OCI-M2 (cell line): Measurements from ENCODE around the gene HOXD8.

Source experiments
- DNase-seq: peaks from one replicate; lab custom pipeline; 2025; ENCODE audit not compliant: unreplicated experiment; lab: John Stamatoyannopoulos, UW

Gene HOXD8

DNA sequence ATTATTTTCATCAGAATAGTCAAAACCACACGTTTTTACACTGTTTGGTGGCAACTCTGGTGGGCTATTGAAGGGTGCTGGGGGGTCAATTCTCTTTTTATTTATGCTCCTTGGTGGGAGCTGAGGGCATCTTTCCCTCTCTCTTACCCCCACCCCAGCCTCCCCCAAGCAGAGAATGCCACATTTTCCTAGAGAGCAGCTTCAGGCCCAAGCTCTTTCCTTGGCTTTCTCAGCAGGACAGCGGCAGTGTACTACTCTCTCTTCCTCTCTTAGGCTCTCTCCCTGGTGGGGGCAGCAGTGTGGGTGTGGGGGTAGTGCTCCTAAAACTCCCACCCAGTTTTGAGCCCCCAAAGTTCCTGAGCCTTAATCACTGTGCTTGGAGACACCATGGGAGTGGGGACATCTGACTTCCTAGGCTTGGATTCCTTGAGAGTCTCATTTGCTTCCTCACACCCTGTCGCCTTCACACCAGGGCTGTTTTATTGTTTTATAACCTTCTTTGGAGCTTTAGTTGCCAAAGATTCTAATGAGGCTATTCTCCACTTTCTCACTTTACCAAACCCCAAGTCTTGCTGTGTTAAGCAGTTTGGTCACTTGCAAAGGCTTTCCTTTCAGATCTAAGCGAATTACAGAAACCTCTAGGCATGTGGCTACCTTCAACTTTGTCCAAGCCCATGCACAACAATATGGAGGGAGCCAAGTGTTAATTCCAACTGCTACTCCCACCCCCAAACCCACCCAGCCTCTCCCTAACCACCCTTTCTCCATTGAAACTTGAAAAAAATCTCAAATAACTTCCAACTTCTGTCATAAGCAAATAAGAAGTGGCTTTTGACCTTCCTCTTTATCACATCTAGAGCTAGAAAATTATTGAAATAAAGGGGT lies 15.8 kb downstream of the HOXD8 start:
- DNase-seq = no peak

DNA sequence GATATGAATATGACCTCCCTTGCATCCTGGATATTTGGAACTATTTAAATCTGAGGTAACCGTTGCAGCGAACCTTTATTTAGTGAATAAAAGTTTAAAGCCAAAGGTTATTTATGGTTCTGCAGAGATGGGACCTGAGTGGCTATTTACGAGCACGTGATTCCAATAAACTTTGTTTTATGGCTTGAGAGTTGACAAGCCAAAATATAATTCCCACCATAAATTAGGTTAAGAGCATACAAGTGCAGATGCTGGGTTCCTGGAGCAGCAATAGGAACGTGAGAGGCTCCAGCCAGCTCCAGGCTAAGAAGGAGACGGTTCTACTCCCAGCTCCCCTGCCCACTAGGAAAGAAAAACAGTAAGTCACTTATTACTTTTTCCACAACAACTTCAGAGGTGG lies 16.6 kb downstream of the HOXD8 start:
- no peak for DNase-seq

DNA sequence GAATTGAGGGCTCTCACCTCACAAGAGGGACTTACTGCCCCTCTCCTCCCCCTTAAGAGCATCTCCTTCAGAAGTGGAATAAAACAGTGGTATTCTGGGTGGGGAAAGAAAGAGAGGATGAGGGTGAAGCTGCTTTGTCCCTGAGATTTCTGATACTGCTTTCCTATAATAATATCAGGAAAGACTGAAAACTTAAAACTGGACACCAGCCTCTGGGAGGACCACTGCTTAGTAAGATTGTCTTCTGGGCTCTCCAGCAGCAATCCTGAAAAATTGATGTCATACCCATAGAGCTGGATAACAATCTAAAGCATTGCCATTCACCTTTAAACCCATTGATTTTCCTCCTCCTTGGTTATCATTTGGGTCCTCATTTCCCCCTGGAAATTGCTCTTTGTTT lies 17.1 kb downstream of the HOXD8 start:
- no peak for DNase-seq

DNA sequence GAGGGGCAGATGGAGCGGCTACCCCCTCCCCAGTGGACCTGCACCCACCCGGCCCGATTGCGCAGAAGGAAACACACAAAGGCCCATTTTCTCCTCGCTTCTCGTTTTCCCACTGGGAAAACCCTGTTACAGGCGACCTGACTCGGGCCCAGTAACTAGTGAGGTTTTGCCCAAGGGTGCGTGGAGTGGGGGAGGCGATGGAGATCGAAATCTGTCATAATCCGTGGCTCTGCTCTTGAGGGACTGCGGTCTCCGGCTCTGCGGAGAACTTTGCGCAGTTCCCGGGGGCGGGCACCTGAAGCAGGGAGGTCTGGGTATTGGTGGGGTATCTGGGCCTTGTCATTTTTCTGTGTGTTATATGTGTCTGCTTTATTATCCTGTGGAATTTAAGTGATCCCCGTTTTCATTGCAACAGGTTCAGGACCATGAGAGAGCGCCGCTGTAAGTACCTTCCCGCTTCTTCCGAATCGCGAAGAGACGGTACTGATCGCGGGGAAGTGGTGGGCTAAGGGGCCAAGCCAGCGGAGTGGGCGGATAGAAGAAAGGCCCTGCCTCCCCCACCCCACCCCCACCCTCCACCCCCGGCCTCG lies 17.8 kb downstream of the HOXD8 start:
- no peak for DNase-seq

DNA sequence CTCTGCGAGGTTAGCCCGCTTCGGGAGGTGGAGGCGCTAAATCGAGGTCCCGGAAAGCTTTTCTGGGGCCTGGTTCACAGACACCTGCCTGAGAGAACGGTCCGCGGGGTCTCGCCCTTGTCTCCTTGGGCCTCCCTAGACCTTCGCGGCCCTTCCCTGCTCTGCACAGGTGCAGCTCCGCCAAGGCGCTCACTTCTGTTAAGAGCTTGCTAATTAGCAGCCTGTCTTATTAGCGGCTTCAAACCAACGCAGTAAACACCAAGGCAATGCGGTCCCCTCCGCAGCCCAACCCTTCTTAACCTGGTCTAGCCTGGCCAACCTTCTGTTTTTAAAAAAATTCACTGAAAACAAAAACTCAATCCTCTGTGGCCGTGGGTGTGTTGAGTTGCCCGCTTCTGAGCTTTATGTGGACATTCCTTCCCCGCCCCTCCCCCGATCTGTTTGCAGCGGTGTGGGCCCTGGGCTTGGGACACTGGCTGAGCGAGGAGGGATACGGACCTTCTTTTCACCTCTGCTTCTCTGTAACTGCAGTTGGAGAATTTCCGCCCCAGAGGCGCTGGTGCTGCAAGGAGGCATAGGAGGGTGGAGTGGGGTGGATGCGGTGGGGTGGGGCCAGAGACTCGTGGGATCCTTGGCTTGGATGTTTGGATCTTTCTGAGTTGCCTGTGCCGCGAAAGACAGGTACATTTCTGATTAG lies 18.4 kb downstream of the HOXD8 start:
- DNase-seq = no peak

DNA sequence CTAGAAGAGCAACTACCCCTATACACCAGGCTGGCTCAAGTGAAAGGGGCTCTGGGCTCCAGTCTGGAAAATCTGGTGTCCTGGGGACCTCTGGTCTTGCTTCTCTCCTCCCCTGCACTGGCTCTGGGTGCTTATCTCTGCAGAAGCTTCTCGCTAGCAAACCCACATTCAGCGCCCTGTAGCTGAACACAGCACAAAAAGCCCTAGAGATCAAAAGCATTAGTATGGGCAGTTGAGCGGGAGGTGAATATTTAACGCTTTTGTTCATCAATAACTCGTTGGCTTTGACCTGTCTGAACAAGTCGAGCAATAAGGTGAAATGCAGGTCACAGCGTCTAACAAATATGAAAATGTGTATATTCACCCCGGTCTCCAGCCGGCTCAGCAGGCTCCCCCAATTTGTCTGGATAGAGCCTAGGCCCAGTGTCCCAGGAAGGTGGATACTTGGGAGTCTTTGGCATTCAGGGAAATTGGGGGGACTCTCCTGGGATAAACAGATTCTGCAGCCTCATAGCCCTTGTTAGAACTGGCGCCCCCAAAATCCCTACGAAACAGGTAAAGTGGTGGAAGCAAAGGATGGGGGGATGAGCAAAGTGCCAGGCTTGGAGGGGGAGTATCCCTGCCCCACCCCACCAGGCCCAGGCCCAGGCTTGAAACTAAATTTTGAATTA lies 19.4 kb downstream of the HOXD8 start:
- no peak for DNase-seq

DNA sequence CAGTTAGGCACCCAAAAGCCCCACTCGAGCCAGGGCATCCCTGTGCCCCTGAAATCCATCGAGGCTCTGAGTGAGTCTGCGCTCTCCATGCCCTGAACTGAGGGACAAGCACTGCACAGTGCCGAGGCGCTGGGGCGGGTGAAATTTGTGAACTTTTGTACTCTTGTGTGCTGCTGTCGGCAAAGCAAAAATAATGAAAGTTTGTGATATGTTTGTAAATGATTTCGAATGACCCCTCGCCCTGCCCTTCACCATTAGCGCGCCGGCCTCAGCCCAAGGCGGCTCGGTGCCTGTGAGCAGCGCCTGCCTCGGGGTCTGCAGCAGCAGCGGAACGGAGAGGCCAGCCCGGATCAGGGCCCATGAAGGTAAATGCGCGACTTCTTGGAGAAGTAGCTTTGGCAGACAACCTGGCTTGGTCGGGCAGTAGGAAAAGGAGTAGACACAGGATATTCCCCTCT lies 20.0 kb downstream of the HOXD8 start:
- no peak for DNase-seq

DNA sequence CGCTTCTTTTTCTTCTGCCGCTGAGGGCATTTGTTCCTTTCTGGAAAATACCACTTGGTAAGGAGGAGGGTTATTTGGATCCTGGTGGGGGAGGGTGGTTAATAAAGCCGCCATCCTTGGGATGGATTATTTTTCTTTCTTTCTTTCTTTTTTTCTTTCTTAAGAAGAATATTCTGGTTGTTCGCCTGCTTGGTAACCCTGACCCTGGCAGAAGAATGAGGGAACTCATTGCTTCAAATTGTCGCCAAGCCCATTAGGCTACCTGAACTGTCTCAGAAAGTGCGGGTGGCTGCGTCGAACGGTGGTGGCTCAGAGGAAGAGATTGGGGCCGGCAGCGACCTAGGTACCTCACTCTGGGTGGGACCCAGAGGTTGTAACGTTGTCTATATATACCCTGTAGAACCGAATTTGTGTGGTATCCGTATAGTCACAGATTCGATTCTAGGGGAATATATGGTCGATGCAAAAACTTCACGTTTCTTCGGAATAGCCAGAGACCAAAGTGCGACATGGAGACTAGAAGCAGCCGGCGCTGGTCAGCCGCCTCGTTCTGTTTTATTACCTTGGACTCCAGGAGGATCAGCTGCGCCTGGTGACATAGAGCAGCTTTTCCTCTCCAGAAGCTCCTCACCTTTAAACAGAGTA lies 20.6 kb downstream of the HOXD8 start:
- no peak for DNase-seq

DNA sequence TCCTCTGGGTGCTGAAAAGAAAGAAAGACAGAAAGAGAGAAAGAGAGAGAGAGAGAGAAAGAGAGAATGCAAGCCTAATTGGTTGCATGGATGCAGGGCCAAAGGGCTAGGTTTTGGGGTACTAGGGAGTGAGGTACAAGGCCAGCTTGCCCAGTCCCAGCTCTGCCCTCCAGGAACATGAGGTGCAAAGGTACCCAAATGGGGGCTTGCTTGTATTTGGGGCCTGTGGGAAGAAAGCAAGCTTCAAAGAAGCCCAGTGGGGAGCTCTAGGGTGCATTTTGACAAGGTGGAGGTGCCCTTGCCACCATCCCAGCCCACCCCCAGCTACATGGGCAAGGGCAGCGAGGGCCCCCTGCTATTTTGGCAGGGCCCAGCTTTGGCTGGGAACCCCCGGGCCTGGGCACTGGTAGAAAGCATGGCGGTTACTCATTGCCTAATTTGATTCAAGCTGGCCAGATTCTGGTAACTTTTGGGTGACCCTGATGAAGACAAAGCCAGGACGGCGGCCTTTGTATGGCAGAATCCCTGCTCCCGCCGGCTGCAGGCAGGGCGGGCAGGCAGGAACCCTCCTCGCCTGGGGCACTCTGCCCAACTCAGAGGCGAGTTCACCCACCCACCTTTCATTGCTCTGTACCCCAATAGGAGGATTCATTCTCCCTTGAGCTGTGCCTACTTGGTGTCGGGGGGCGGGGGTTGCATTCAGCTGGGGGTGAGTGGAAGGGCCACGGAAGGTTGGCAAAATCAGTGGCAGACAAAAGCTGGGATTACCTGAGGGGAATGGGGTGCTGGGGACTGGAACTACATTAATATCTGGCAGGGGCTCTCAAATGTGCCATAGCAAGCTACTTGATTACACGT lies 21.3 kb downstream of the HOXD8 start:
- DNase-seq = no peak

DNA sequence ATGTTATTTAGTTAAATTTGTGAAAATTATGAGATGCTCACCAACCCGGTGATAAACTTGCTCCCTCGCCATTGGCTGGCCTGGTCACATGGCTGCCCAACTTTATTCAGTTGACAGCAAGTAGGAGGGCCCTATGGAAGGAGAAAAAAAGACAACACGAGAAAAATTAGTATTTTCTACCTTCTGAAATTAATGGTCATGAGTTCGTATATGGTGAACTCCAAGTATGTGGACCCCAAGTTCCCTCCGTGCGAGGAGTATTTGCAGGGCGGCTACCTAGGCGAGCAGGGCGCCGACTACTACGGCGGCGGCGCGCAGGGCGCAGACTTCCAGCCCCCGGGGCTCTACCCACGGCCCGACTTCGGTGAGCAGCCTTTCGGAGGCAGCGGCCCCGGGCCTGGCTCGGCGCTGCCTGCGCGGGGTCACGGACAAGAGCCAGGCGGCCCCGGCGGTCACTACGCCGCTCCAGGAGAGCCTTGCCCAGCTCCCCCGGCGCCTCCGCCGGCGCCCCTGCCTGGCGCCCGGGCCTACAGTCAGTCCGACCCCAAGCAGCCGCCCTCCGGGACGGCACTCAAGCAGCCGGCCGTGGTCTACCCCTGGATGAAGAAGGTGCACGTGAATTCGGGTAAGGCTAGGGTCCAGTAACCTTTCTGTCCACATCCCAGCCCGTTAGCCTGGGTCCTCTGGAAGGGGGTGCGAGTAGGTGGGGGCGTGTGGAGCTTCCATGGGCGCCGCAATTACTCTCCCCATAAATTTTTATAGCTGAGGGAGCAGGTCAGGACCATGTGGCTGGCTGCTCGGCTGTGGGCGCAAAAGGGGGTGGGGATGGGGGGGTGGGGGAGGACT lies 22.2 kb downstream of the HOXD8 start, which contains the start of gene HOXD4:
Gene HOXD4 (plus strand): TSS at position 109 of the 846 bp plus-strand sequence. CDS start 84 bp downstream, at position 193.
- no peak for DNase-seq

DNA sequence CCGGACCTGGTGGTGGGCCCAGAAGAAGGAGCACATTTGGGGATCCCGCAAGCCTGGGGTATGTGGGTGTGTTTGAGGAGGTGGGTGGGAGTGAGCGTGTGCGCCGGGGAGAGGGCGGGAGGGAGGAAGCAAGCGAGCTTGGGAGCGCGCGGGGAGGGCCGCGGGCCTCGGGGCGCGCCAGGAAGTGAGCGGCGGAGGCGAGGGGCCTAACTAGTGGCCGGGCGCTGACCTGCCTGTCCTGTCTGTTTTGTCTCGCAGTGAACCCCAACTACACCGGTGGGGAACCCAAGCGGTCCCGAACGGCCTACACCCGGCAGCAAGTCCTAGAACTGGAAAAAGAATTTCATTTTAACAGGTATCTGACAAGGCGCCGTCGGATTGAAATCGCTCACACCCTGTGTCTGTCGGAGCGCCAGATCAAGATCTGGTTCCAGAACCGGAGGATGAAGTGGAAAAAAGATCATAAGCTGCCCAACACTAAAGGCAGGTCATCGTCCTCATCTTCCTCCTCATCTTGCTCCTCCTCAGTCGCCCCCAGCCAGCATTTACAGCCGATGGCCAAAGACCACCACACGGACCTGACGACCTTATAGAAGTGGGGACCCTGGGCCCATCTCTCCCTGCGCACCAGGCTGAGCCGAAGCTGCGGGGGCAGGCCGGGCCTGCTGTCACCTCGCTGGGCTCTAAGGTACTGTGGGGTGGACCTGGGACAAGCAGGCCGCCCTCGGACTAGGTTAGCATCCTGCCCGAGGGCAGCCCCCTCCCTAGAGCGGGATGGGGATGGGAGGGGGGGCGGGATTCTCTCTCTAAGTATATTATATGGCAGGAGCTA lies 23.1 kb downstream of the HOXD8 start:
- no peak for DNase-seq

DNA sequence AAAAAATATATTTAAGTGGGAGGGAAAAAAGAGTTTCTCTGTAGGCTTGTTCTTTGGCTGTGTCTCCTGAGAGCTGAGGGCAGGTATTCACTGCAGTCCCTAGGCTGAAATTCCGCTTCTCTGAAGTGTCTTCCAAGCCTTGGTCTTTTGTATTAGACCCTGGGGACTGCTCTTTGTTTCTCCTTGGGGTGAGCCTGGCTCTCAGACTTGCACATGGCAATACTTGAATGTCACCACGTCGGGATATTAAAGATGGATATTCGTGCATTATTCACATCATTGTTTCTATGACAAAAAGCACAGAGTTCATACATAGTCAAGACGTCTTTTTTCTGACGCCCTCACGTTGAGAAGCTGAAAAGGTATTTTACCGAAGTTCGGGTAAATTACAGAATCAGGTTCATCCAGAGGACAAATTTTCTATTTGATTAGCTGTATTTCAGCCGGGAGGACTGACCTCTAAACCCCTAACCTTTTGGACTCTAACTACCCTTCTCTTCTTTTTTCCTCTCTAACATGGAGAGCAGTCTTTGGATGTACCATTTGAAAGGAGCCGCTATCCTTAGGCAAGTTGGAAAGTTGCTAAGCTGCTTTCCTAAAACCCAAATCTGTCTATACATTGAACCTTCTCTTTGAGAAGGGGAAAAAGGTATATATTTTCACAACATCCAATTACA lies 25.2 kb downstream of the HOXD8 start:
- no peak for DNase-seq

DNA sequence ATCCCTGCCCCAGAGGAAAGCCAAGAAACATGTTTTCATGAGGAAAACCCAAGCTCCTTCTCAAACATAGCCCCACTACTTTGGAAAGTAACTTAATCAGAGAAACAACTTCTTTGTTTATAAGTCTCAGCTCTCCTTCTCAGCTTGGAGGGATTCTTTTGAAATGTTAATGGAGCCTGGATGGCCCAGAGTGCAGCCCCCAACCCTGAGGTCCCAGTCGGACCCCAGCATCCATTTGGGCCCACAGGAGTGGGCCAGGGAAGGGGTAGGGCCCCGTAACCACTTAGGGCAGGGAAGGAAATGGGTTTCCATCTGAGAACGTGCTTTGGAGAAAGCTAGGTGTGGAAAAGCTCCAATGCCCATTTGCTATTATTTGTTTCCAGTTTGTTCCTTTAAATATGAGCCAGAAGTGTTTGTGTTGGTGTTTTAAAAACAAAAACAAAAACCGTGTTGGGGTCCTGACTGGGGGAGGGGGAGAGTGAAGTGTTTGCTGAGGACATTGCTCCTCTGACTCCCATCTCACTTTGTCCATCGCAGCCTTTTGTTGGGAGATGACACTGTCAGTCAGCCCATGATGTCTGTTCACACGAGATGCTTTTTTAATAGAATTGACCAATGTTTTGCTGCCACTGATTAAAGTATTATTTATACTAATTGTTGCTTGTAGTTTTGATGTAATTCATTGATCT lies 26.0 kb downstream of the HOXD8 start:
- no peak for DNase-seq

DNA sequence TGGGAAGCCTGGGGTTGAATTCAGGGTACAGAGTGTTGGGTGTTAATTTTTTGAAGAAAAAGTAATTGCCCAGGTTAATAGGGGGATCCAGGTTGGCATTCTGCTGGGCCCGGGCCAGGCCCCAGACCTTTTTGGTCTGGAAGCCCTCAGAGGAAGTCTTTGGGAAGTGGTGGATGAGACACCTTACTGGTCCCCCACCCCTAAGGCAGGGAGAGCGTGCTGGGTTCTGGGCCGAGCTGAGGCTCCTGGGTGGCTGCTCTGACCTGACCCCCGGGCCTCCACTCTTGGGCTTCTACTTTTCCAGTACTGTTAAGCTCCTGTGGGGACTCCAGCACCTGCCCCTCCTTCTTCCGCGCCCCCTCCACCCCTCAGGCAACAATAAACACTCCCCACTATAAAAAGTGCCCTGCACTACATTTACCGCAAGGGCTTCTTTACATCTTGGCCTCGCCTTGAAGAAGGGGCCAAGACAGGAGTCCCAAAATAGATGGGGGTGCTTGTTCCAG lies 26.8 kb downstream of the HOXD8 start:
- DNase-seq = no peak

DNA sequence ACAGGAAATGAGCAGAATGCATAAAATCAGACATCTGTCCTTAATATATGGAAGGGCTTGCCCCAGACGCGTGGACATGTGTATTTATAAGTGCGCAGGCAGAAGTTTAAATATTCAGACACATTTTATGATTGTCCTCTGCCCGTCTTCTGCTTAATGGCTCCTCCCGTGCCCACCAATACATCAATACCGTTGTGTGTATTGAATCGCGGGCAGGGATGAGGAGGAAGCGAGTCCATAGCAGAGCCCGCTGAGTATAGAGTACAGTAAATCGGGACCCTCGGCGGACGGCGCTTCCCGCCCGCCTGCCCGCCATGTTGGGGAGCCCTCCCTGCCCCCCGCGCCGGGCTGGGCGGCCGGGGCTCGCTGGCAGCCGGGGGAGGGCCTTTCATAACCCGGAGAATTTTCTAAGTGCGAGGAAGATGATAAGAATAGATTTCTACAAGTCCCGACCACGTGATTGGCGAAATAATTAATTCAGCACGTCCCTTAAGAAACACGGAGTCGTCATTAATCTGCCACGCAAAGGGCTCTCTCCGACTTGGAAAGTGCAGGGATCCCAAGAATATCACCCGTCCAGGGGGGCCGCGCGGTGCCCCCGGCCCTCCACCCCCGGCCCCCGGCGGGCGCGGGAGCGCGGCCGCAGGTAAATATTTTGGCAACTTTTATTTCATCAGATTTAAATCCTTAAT lies 27.4 kb downstream of the HOXD8 start, which contains the start of gene HOXD3:
Gene HOXD3 (plus strand): TSS at position 501 of the 692 bp plus-strand sequence. CDS start 11,808 bp downstream, outside the sequence.
- DNase-seq = no peak
